ENCODE results near the gene MYBPC2. TPM values are rescaled to one million over a fixed set of nuclear protein-coding genes. Genes with fewer than 3 reads are reported as not detected.
A peak's percentile ranks its signal among the peaks of the same experiment; 100 is the strongest.

Gene MYBPC2
- total RNA-seq, 1 donor from 2014 or later = 0.12 TPM

GRCh38 chr19:50428772-50429463 lies 3.8 kb upstream of the MYBPC2 start:
- Histone ChIP-seq H3K36me3 (no peaks in the 10 kb centered on the region), H3K27me3 (peaks cover 4% of the 10 kb centered on the region), H3K9me3 (no peaks in the 10 kb centered on the region), H3K4me3 (no peak overlapping the region), H3K27ac (no peak overlapping the region), H3K4me1 (peaks cover 14% of the 10 kb centered on the region)
- DNase-seq (no peak), ATAC-seq (no peak)
- intact Hi-C loops (cut with DNase I) = no loop called here
- TF ChIP-seq CTCF (IDR thresholded peaks at IDR 0.05) = no peak

- Histone ChIP-seq H3K27me3 (peaks cover 4% of the 10 kb centered on the region), H3K27ac (peak overlapping the region; percentile 81), H3K36me3 (no peaks in the 10 kb centered on the region), H3K4me3 (peak overlapping the region; percentile 64), H3K9me3 (no peaks in the 10 kb centered on the region), H3K4me1 (peaks cover 14% of the 10 kb centered on the region)
- TF ChIP-seq CTCF (IDR thresholded peaks at IDR 0.05) = no peak
- DNase-seq = no peak
- ATAC-seq = no peak
- intact Hi-C loops (cut with DNase I) = no loop called here
Measured at GRCh38 chr19:50430888-50431342, 1.8 kb upstream of the MYBPC2 start.

GRCh38 chr19:50431343-50432220 lies 1.1 kb upstream of the MYBPC2 start:
- Histone ChIP-seq H3K36me3 (no peaks in the 10 kb centered on the region), H3K27ac (peak overlapping the region; percentile 81), H3K9me3 (no peaks in the 10 kb centered on the region), H3K4me3 (peak overlapping the region; percentile 64), H3K4me1 (peaks cover 14% of the 10 kb centered on the region), H3K27me3 (peaks cover 4% of the 10 kb centered on the region)
- intact Hi-C loops (cut with DNase I) = no loop called here
- no peak for TF ChIP-seq CTCF (IDR thresholded peaks at IDR 0.05)
- peak; percentile 94 for DNase-seq
- peak; percentile 92 for ATAC-seq

GRCh38 chr19:50433201-50434180 lies 799 bp downstream of the MYBPC2 start:
- Histone ChIP-seq H3K27me3 (peaks cover 4% of the 10 kb centered on the region), H3K4me1 (peaks cover 14% of the 10 kb centered on the region), H3K36me3 (no peaks in the 10 kb centered on the region), H3K4me3 (no peak overlapping the region), H3K9me3 (no peaks in the 10 kb centered on the region), H3K27ac (no peak overlapping the region)
- no peak for TF ChIP-seq CTCF (IDR thresholded peaks at IDR 0.05)
- no peak for ATAC-seq
- intact Hi-C loops (cut with DNase I) = no loop called here
- DNase-seq = no peak

- peaks cover 4% of the 10 kb centered on the region for H3K27me3 ChIP-seq
- TF ChIP-seq CTCF (IDR thresholded peaks at IDR 0.05) = no peak
- H3K4me1 ChIP-seq = peaks cover 14% of the 10 kb centered on the region
- no peak overlapping the region for H3K27ac ChIP-seq
- no peaks in the 10 kb centered on the region for H3K9me3 ChIP-seq
- no peak for ATAC-seq
- intact Hi-C loops (cut with DNase I) = no loop called here
- H3K4me3 ChIP-seq = no peak overlapping the region
- DNase-seq = no peak
- H3K36me3 ChIP-seq = no peaks in the 10 kb centered on the region
Measured at GRCh38 chr19:50434525-50434924, 1.8 kb downstream of the MYBPC2 start.

All from upper lobe of right lung (tissue), 1 donor.